SK-N-SH (cell line): Measurements from ENCODE around the gene TNFRSF1A. TPM values are rescaled to one million over a fixed set of nuclear protein-coding genes. Genes with fewer than 3 reads are reported as not detected.

Experiments
- CTCF ChIA-PET: fragments of 300-600, 350-600 bp; formaldehyde crosslinking; extraction: SDS; loops from one replicate; lab custom pipeline; 2021; lab: Yijun Ruan, JAX
- POLR2A ChIA-PET: fragments of 350-600 bp; sonication (Branson Sonifier 250); formaldehyde crosslinking; extraction: SDS; loops from one replicate; lab custom pipeline; 2020; ENCODE audit warnings: antibody characterized with exemption, inconsistent platforms; lab: Yijun Ruan, JAX
- DNase-seq: peaks from one replicate; pipeline ENCODE4 v3.0.0; 2012
- H2AFZ ChIP-seq: fragments of 200-600 bp; sonication (generic); 2 replicates; pipeline ENCODE4 v1.8.1; 2016; ENCODE audit warnings: antibody characterized with exemption, mild to moderate bottlenecking, low read depth
- H3F3A ChIP-seq: fragments of 200-600 bp; sonication (generic); replicated peaks from 2 replicates; pipeline ENCODE3; 2016; ENCODE audit warnings: antibody characterized with exemption, mild to moderate bottlenecking; ENCODE audit not compliant: insufficient read depth
- H3K27ac ChIP-seq, 2 experiments: fragments of 200-500 bp in 1 of 2; fragments of 200-600 bp in 1 of 2; sonication (Bioruptor generic) in 1 of 2; sonication (generic), shearing (Covaris generic) in 1 of 2; 2 replicates each; pipeline versions ENCODE4 v1.5.1 to v1.6.1; 2014 to 2016; ENCODE audit warnings: low read depth in 2 of 2, inconsistent platforms in 1 of 2, low read length in 1 of 2, mild to moderate bottlenecking in 1 of 2, mixed read lengths in 1 of 2
- H3K27me3 ChIP-seq: fragments of 200-600 bp; sonication (generic), shearing (Covaris generic); 2 replicates; pipeline ENCODE4 v1.6.1; 2016; ENCODE audit warnings: mixed run types; ENCODE audit not compliant: insufficient read depth
- H3K36me3 ChIP-seq, 2 experiments: fragments of 200-500 bp in 1 of 2; fragments of 200-600 bp in 1 of 2; sonication (Bioruptor generic) in 1 of 2; sonication (generic) in 1 of 2; replicated peaks in 1 of 2; 2 replicates each; pipeline versions ENCODE3 to v1.5.1; 2014 to 2016; ENCODE audit warnings: low read length in 1 of 2, mild to moderate bottlenecking in 1 of 2; ENCODE audit not compliant: insufficient read depth in 2 of 2, control insufficient read depth in 1 of 2
- H3K4me1 ChIP-seq, 2 experiments: fragments of 200-500 bp in 1 of 2; fragments of 200-600 bp in 1 of 2; sonication (Bioruptor generic) in 1 of 2; sonication (generic), shearing (Covaris generic) in 1 of 2; 2 replicates each; pipeline versions ENCODE4 v1.5.1 to v1.6.1; 2014 to 2016; ENCODE audit warnings: low read depth in 1 of 2, low read length in 1 of 2, mixed run types in 1 of 2; ENCODE audit not compliant: insufficient read depth in 2 of 2, control insufficient read depth in 1 of 2
- H3K4me2 ChIP-seq: fragments of 200-600 bp; sonication (generic), shearing (Covaris generic); 2 replicates; pipeline ENCODE4 v1.6.1; 2017; ENCODE audit warnings: mixed run types
- H3K4me3 ChIP-seq, 2 experiments: fragments of 200-500 bp in 1 of 2; fragments of 200-600 bp in 1 of 2; sonication (Bioruptor generic) in 1 of 2; sonication (generic), shearing (Covaris generic) in 1 of 2; 2 replicates each; pipeline versions ENCODE4 v1.5.1 to v1.8.1; 2014 to 2016; ENCODE audit warnings: low read depth in 2 of 2, inconsistent platforms in 1 of 2, low read length in 1 of 2, mild to moderate bottlenecking in 1 of 2, mixed read lengths in 1 of 2, moderate library complexity in 1 of 2
- H3K79me2 ChIP-seq: fragments of 200-600 bp; sonication (generic); 2 replicates; pipeline ENCODE4 v1.8.1; 2017; ENCODE audit warnings: mild to moderate bottlenecking; ENCODE audit not compliant: insufficient read depth
- H3K9ac ChIP-seq: fragments of 200-600 bp; sonication (generic); 2 replicates; pipeline ENCODE4 v1.6.1; 2017; ENCODE audit warnings: mixed run types
- H3K9me2 ChIP-seq: fragments of 200-600 bp; sonication (generic); 2 replicates; pipeline ENCODE4 v1.6.1; 2017; ENCODE audit warnings: mixed run types
- H3K9me3 ChIP-seq: fragments of 200-600 bp; sonication (generic); 2 replicates; pipeline ENCODE4 v1.6.1; 2017; ENCODE audit warnings: mixed run types, mild to moderate bottlenecking, moderate library complexity
- H4K20me1 ChIP-seq: fragments of 200-600 bp; sonication (generic); 2 replicates; pipeline ENCODE4 v1.6.1; 2017; ENCODE audit warnings: mild to moderate bottlenecking, mixed run types; ENCODE audit not compliant: insufficient read depth
- CHD2 ChIP-seq: fragments of 150-350 bp; IDR thresholded peaks from 2 replicates; pipeline ENCODE4 v1.6.1; 2018; ENCODE audit warnings: low read length; ENCODE audit not compliant: partially characterized antibody
- ELF1 ChIP-seq: IDR thresholded peaks from 2 replicates; pipeline ENCODE4 v1.4.0; 2012
- FOXM1 ChIP-seq: IDR thresholded peaks from 2 replicates; pipeline ENCODE4 v1.4.0; 2012; ENCODE audit warnings: low read depth, mild to moderate bottlenecking
- GATA2 ChIP-seq: sonication (generic); formaldehyde crosslinking; IDR thresholded peaks from 2 replicates; pipeline ENCODE4 v1.5.0; 2020; ENCODE audit warnings: mild to moderate bottlenecking, missing genetic modification reagents
- IRF3 ChIP-seq: fragments of 150-350 bp; IDR thresholded peaks from 2 replicates; pipeline ENCODE4 v1.6.1; 2016; ENCODE audit warnings: mild to moderate bottlenecking, low read depth, low read length
- MXI1 ChIP-seq: IDR thresholded peaks from 2 replicates; pipeline ENCODE4 v1.6.1; 2012; ENCODE audit warnings: mild to moderate bottlenecking, low read depth, low read length, improper control_type of control experiment
- NRF1 ChIP-seq: IDR thresholded peaks from 2 replicates; pipeline ENCODE4 v1.6.1; 2012; ENCODE audit warnings: low read depth, mild to moderate bottlenecking, low read length
- RAD21 ChIP-seq: IDR thresholded peaks from 2 replicates; pipeline ENCODE4 v1.6.1; 2012; ENCODE audit warnings: mild to moderate bottlenecking, low read length
- REST ChIP-seq: IDR thresholded peaks from 2 replicates; pipeline ENCODE4 v1.6.1; 2012; ENCODE audit warnings: mild to moderate bottlenecking, low read depth, low read length, moderate library complexity
- SIN3A ChIP-seq: IDR thresholded peaks from 2 replicates; pipeline ENCODE4 v1.6.1; 2012; ENCODE audit warnings: low read depth, mild to moderate bottlenecking, low read length, moderate library complexity, borderline replicate concordance
- SMC3 ChIP-seq: IDR thresholded peaks from 2 replicates; pipeline ENCODE4 v1.6.1; 2012; ENCODE audit warnings: low read depth, low read length, improper control_type of control experiment
- TEAD4 ChIP-seq: IDR thresholded peaks from 2 replicates; pipeline ENCODE4 v1.4.0; 2012; ENCODE audit warnings: mild to moderate bottlenecking, borderline replicate concordance; ENCODE audit not compliant: insufficient read depth
- USF1 ChIP-seq: IDR thresholded peaks from 2 replicates; pipeline ENCODE4 v1.4.0; 2012; ENCODE audit warnings: low read depth, borderline replicate concordance
- WGBS: methylation state at CpG from one replicate; pipeline ENCODE4 v1.1.6; 2017; ENCODE audit warnings: low lambda C conversion rate; 5-methylcytosine and 5-hydroxymethylcytosine counted together
- polyA plus RNA-seq, 3 experiments: library from polyadenylated mRNA; depleted of rRNA; stranded (reverse); fragments of >200 nt; gene quantifications; 2 replicates each; pipeline ENCODE4 v1.2.3, GENCODE V29; 2012
- TF ChIP-seq, protein P1 (sequence below): fragments of 200-600 bp; sonication (generic); IDR thresholded peaks from 2 replicates; pipeline ENCODE4 v1.6.1; 2017; ENCODE audit warnings: antibody characterized with exemption, mild to moderate bottlenecking, moderate library complexity

The TNFRSF1A gene
- polyA plus RNA-seq, 1 of the 3 experiments (the other 2 are of a cell fraction) = 92.9 TPM

GRCh38 chr12:6326316-6327228, 15.3 kb downstream of the TNFRSF1A start:
- ChIA-PET POLR2A (interaction anchor here (1.3 kb wide), 1 partner anchor 12 kb away, joined by 3 read pairs; no protein-coding TSS in a partner anchor), CTCF (interaction anchor here (0.6 to 2.3 kb wide), 14 partner anchors 11 to 211 kb away, joined by 3 to 20 read pairs (median 3); partner anchors contain the start of gene VAMP1)
- Histone ChIP-seq H3K27me3 (no peaks in the 10 kb centered on the region), H3K36me3 (peaks cover 24 to 40% of the 10 kb centered on the region in 2 experiments), H3K4me2 (no peak overlapping the region), H4K20me1 (no peaks in the 10 kb centered on the region; the same call in 1 of the 2 replicates), H3K9me3 (no peaks in the 10 kb centered on the region), H3K4me3 (no peak overlapping the region), H3K79me2 (peaks cover 20% of the 10 kb centered on the region), H3K9ac (no peak overlapping the region), H3F3A (peaks cover 56% of the 10 kb centered on the region), H2AFZ (no peak overlapping the region), H3K27ac (0 out of 4 replicates have a peak overlapping the region, but pooled peaks of 1 of the 2 experiments have one; percentile 24), H3K4me1 (peaks cover 9 to 23% of the 10 kb centered on the region in 2 experiments; a peak in 3 of 4 replicates), H3K9me2 (no peaks in the 10 kb centered on the region)
- 78% methylated on average over 21 of the region's 21 CpGs for WGBS
- DNase-seq = peak; percentile 78
- no peak for TF ChIP-seq TEAD4
- TF ChIP-seq GATA2 (CRISPR knock-in tag) = no peak
- peak; percentile 64 for TF ChIP-seq RAD21
- TF ChIP-seq USF1 = no peak
- no peak for TF ChIP-seq CHD2
- TF ChIP-seq NRF1 = no peak
- no peak for TF ChIP-seq ELF1
- peak; percentile 31; the same call in 1 of the 2 replicates for TF ChIP-seq SMC3
- TF ChIP-seq IRF3 = no peak
- TF ChIP-seq, protein P1, sequence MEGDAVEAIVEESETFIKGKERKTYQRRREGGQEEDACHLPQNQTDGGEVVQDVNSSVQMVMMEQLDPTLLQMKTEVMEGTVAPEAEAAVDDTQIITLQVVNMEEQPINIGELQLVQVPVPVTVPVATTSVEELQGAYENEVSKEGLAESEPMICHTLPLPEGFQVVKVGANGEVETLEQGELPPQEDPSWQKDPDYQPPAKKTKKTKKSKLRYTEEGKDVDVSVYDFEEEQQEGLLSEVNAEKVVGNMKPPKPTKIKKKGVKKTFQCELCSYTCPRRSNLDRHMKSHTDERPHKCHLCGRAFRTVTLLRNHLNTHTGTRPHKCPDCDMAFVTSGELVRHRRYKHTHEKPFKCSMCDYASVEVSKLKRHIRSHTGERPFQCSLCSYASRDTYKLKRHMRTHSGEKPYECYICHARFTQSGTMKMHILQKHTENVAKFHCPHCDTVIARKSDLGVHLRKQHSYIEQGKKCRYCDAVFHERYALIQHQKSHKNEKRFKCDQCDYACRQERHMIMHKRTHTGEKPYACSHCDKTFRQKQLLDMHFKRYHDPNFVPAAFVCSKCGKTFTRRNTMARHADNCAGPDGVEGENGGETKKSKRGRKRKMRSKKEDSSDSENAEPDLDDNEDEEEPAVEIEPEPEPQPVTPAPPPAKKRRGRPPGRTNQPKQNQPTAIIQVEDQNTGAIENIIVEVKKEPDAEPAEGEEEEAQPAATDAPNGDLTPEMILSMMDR = peak; percentile 43
- TF ChIP-seq FOXM1 = no peak
- TF ChIP-seq MXI1 = no peak
- TF ChIP-seq REST = no peak
- no peak for TF ChIP-seq SIN3A
